NCI-H446 treated with DMSO at 0.1 percent for 48 hours (cell line): ENCODE data around the gene FAM209A.
"Not testable (repeated sequence)": the region's sequence is repeated elsewhere in the genome, so short reads cannot be mapped to it uniquely, and the experiment has no call there.

ENCODE experiments used
- DNase-seq: peaks from one replicate; lab custom pipeline; 2025; lab: John Stamatoyannopoulos, UW

FAM209A gene, protein sequence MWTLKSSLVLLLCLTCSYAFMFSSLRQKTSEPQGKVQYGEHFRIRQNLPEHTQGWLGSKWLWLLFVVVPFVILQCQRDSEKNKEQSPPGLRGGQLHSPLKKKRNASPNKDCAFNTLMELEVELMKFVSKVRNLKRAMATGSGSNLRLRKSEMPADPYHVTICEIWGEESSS

DNA sequence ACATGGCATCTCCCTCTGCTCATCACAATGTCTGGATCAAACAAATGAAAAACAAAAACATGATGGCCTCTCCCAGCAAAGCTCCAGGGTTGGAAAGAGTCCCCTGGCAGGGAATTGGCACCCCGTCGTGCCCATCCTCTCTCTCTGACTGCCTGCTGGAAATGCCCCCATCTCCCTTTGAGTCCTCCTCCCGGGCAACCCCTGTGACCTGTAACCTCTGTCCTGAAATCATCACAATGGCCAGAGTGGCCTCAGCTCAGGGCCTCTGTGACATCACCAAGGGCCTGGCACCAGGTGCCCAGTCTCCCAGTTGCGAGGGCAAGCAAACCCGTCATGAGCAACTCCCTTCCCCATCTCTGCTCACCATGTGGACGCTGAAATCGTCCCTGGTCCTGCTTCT, at the start of gene FAM209A:
TSS of gene FAM209A (plus strand) at position 301 of the 400 bp plus-strand sequence. CDS start at position 366, 65 bp downstream.
- not testable (repeated sequence) for DNase-seq

DNA sequence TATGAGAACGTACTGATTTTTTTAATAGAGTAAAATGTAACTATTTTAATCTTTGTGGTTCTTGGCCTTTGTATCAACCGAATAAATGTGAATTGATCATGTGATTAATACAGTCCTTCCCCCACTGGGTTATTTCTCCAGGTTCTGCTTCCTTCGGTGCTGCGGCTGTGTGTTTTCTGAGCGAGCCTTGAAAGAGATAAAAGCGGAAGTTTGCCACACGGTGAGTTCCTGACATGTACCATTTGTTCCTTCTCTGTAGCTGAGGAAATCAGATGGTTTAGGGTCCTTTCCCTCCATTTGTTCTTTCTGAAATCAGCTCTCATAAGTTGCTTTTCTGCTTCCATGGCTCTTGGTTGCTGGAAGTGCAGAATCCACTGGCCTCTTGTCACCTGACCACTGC, 40.6 kb upstream of the FAM209A start:
- no peak for DNase-seq

DNA sequence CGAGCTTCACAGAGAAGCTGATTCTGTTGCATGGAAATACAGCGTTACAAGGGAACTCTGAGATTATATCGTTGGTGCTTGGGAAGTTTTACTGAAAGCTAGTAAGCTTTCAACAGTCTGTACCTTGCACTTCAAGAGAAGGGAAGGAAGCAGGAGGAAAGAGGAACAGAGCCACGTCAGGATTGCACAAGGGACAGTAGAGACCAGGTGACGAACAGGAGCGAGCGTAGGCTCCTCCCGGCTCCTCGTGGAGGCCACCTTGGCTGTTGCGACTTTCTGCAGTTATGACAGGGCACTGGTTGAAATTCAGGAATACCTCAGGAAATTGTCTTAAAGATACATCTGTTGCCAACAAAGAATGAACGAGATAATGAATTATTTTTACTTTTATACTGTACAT, 37.3 kb upstream of the FAM209A start:
- no peak for DNase-seq

DNA sequence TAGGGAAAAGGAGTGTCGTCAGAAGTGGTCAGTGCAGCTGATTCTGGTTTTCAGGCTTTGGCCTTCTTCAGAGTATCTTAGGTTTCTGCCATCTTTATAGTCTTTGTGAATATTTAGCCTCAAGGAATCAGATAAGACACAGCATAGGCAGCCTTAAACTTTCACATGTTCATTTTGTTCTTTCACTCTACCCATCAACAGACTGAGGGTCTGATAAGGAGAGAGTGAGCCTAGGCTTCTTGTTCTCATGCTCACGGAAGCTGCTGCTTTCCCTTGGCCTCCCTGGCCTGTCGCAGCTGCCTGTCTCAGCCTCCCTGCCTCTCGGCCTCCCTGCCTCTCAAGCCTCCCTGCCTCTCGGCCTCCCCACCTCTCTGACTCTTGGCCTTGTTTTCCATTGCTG, 36.0 kb upstream of the FAM209A start:
- DNase-seq: no peak

DNA sequence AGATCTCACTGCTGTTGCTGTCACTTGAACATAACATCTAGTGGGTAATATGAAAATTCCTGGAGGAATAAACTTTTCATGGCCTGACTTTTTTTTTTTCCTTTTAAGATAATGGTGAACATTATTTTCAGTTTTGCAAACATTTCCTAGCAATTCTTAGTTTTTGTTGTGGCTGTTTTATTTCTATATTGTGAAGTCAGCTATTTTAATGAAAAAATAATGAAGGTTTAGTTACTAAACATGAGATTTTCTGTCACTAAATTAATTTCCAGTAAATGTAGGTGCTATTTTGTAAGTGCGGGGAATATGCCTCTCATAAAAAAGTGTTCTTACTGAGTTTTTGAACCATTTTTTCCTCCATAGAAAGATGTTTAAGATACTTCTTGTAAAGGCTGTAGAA, 23.4 kb upstream of the FAM209A start:
- no peak for DNase-seq

DNA sequence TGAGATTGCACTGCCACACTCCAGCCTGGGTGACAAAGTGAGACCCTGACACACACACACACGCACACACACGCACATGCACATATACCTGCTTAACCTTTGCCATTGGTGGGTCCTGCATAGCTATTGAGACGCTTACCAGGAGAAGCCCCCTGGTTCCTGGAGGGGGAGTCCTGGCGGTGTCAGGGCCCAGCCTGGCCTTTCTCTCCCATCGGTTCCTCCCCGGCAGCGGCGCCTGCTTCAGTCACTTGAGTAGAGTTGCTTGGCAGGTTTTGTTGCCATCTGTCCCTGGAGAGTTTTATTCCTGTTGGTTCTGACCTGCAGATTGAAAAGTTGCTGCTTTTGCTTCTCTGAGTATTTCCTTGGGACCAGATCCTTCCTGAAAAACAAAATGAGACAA, 20.6 kb upstream of the FAM209A start:
- DNase-seq: no peak

DNA sequence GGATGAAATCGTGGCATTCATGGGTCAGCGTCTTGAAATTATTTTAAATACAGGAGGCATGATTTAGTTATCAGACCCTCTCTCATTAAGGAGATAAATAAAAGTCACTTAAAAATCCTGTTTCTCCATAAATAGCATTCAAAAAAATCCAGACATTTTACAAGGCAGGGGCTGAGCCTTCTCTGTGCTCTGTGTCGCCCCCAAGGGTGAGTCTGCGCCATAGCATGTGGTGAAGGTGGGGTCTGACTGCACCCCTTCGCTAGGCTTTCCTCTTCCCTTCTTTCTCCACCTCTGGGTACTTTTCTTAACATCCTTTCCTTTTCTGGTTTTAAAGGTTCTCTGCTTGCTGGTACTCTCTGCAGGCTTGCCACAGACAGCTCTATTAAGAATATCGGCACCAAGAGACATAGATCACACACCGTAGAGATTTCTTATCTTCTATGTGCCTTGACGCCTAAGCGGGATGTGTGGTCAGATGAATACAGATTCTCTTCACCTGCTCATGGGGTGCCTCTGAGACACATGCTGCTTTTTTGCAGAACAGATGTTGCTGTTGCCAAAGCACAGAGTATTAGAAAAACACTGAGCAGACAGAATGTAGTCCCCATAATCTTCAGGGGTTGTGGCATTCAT, 20.1 kb upstream of the FAM209A start:
- no peak for DNase-seq

DNA sequence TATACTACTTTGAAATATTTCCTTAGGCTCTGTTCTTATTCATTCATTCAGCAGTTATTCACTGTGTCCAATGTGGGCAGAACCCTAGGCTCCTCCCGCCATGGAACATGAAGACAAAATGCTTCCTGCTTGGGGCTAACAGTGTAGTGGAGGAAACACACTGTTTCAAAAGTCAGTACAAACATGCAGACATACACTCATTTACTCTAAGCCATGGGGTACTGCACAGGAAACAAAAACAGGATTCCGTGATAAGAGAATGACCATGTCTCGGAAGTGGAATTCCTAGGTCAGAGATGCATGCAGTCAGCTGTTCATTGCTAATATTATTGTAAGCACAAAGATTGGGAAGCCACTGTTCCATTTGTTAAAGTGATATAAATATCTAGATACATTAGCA, 18.4 kb upstream of the FAM209A start:
- DNase-seq: no peak

DNA sequence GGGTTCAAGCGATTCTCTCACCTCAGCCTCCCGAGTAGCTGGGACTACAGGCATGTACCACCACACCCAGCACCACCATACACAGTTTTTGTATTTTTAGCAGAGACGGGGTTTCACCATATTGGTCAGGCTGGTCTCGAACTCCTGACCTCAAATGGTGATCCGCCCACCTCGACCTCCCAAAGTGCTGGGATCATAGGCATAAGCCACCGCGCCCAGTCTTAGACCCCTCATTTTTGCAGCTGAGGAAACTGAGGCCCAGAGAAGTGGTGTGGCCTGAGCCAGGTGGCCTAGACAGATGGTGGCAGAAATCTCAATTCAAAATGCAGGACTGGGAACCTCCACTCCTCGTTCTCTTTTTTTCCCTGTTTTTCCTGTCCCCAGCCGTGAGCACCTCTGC, 12.6 kb upstream of the FAM209A start:
- DNase-seq: no peak

DNA sequence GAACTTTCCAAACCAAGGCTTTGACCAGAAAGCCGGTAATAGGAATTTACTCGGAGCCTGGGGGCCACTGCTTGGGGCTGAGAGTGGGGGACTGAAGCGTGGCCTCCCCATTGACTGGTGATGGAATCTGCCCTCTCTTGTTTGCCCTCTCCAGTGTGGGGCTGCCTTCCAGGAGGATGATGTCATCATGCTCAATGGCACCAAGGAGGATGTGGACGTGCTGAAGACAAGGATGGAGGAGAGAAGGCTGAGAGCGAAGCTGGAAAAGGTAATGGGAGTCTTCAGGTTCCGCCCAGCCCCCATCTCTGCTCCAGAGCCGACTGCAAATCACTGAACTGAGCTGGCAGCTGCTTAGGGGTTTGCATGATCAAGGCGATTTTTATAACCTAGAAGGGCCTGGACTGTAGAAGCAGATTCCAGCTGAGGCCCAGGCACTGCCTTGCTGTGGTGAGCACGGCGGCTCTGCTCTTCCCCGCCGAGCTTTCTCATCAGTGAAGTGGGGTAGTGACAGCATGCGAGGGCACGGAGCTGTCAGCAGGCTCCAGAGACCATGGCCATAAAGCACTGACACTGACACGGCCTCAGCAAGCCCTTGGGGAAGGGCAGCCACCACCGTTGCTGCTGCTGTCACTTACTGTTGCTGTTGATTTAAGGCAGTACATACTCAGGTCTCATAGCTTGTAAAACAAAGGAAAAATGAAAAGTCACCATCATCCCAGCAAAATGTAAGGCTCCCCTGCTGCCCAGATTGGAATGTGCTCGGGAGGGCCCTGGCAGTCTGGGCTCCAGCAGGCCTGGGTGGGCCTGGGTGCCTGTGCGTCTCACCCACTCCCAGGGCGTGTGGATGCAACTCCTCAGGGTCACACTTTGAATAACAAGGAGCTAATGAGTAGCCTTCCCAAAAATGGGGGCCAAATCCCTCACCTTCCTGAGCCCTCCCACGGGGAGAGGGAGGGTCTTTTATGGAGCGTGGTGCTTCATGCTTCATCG, 11.1 kb upstream of the FAM209A start:
- DNase-seq: no peak

DNA sequence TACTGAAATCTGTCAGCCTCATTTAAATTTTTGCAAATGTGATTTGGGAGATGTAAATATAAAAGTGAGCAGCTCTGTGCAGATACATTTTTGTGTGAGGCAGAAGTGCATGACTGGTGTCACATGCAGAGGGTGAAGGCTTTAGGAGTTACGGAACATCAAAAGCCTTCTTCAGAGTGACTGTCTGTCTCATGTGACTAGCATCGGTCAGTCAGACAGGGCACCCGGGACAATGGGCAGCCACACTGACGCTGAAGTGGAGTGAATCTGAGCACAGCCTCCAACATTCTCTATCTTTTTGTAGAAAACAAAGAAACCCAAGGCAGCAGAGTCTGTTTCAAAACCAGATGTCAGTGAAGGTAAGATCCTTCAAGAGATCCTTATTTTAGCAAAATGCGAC, 7.9 kb upstream of the FAM209A start:
- DNase-seq: no peak

DNA sequence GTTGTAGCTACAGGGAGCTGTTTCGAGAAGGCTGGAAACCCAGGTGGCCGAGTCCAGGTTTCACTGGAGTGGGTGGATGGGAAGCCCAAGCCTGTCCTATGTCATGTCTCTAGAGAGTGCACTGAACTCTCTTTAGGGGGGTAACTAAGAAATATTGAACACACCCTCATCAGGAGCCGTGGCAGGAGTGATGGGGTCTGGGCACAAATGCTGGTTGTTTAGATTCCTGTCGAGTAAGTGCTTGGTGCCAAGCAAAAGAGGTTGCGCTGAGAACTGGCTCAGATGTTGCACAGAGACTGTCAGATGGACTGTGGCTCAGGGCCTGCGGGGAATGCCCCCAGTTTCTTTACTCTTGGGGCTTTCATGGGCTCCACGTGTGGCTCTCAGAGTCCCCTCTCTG, 7.3 kb upstream of the FAM209A start:
- no peak for DNase-seq

DNA sequence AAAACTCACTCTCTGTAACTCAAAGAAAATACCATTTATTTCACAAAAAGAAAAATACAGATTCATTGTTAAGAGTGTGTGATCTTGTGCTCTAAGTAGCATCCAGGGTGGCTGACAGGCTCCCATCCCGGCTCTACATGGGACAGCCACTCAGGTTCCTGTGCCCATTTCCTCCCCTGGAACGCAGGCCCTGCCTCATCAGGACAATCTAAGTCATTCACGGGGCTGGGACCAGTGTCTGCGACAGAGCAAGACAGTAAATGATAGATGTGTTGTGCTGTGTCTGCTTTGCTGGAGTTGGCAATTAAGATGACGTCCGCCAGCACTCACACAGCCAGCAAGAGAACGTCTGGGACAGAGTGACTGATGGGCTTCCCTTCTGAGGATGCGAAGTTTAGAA, 6.9 kb upstream of the FAM209A start:
- no peak for DNase-seq

DNA sequence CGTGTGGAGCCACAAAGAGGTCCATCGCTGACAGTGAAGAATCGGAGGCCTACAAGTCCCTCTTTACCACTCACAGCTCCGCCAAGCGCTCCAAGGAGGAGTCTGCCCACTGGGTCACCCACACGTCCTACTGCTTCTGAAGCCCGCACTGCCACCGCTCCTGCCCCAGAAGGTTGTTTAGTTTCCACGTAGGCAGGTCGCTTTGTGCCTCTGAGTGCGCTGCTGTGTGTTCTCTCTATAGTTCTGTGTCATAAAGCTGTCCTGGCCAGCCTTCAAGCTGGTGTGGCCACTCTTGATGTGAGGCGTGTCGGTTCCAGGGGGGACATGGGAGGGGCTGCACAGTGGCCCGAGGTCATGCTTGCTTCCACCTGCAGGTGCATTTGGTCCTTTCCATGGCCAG, 6.4 kb upstream of the FAM209A start:
- no peak for DNase-seq

DNA sequence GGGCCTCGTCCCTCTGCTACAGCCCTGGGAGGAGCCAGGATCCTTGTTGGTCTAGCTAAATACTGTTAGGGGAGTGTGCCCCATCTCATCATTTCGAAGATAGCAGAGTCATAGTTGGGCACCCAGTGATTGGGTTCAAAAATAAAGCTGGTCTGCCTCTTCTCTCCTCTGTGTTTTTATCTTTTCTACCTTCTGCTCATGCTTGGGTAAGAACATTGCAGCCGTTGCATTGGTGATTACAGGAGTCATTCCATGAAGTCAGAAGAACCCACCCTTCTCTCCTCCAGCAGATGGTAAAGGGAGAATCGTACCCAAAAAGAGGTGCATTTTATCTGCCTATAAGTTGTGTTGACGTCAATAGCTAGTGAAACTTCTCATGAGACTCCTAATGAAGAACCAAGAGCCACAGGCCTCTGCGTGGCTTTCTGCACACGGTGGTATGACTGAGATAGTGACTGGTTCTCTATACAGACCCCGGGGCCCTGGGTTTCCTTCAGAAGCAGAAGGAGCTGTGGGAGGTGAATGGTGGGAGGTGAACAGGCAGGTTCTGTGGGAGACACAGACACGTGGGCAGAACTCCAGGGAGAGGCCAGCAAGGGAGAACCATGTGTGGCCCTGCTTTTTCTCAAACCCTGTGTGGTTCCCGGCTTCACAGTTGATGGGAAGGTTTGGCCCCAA, 5.7 kb upstream of the FAM209A start:
- DNase-seq: no peak

DNA sequence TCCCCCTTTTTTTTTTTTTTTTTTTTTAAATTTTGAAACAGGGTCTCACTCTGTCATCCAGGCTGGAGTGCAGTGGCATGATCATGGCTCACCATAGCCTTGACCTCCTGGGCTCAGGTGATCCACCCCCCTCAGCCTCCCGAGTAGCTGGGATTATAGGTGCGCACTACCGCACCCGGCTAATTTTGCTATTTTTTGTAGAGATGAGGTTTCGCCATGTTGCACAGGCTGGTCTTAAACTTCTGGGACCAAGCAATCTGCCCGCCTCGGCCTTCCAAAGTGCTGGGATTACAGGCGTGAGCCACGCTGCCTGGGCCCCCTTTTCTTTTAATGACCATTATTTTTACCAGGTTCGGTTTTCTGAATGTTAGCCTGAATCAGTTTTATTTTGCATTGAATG, 5.0 kb upstream of the FAM209A start:
- no peak for DNase-seq

DNA sequence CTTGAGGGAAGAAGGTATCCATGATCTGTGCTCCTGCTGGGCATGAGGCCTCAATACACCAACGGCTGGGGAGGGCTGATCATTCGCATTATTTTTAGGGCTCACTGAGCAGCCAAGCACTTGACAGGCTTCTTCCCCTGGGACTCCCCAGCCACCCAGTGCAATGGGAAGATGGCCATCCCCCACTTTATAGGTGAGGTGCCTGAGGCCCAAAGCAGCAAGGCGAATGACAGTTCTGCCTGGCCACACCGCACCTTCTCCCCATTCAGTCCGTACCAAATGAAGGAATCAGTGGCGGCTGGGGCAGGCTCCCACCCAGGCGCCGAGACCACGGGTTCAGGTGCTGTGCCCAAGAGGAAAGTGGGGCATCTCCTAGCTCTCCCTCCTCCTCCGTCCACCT, 4.4 kb upstream of the FAM209A start:
- no peak for DNase-seq

DNA sequence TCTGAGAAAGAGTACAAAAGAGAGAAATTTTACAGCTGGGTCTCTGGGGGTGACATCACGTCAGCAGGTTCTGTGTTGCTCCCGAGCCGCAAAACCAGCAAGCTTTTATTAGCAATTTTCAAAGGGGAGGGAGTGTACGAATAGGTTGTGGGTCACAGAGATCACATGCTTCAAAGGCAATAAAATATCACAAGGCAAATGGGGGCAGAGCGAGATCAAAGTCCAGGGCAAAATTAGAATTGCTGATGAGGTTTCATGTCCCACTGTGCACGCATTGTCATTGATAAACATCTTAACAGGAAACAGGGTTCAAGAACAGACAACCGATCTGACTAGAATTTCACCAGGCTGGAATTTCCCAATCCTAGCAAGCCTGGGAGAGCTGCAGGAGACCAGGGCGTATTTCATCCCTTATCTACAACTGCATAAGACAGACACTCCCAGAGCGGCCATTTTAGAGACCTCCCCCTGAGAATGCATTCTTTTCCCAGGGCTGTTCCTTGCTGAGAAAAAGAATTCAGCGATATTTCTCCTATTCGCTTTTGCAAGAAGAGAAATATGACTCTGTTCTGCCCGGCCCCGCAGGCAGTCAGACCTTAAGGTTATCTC, 3.7 kb upstream of the FAM209A start:
- not testable (repeated sequence) for DNase-seq

DNA sequence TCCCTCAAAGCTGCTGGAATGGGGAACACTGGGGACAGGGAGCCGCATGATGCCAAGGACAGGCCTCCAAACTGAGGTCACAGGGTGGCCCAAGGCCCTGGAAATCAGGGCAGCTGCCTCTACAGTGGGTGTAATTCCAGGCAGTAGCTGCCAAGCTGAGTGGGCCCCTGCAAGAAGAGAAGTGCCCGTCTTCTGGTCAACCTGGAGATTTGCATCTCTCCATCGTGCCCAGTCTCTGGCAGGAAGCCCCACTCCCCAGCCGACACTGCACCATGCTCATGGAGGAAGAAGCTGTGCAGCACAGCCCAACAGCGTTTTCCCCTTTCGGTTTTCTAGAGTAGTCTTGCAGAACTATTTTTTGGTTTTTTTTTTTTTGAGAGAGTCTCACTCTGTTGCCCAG, 2.2 kb upstream of the FAM209A start:
- DNase-seq: no peak

DNA sequence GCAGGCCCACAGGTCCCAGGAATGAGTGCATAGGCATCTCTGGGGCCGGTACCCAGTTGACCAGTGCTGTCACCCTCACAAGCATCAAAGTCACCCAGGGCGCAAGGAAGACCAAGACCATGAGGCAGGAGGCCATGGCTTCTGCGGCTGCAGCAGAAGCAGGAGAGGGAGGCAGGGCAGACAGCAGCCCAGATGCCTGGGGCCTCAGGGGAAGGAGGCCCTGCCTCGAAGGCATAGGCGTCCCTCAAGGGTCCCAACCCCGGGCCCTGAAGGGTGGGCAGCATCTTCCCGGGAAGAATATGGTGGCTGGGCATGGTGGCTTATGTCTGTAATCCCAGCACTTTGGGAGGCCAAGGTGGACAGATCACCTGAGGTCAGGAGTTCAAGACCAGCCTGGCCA, 3.0 kb downstream of the FAM209A start:
- DNase-seq: no peak

DNA sequence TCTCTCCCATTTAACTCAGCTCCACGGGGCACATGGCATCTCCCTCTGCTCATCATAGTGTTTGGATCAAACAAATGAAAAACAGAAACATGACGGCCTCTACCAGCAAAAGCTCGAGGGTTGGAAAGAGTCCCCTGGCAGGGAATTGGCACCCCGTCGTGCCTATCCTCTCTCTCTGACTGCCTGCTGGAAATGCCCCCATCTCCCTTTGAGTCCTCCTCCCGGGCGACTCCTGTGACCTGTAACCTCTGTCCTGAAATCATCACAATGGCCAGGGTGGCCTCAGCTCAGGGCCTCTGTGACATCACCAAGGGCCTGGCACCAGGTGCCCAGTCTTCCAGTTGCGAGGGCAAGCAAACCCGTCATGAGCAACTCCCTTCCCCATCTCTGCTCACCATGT, 8.4 kb downstream of the FAM209A start, which contains the start of gene FAM209B:
TSS of gene FAM209B (plus strand) at position 301 of the 400 bp plus-strand sequence. CDS start at position 397, 96 bp downstream.
- not testable (repeated sequence) for DNase-seq

DNA sequence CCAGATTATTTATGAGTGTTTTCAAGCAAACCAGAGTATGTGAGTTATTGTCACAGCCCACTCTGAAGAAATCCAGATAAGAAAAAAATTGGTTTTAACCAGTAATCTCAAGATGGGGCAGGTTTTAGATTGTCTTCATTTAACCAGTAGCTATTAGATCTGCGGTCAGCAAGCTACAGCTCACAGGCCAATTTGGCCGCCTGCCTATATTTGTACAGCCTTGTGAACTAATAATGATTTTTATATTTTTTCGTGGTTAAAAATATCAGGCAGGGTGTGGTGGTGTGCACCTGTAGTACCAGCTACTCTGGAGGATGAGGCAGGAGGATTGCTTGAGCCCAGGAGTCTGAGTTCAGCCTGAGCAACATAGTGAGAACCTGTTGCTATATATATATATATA, 13.5 kb downstream of the FAM209A start:
- DNase-seq: no peak
